Measurements from ENCODE around the gene USP34. TPM values are rescaled to one million over a fixed set of nuclear protein-coding genes. Genes with fewer than 3 reads are reported as not detected.

The USP34 gene
- total and polyA plus RNA-seq, 2 of the 8 experiments (the other 6 are each of a cell fraction or from before 2014, with no cell fraction given) = 56.7 to 91.7 TPM

DNA sequence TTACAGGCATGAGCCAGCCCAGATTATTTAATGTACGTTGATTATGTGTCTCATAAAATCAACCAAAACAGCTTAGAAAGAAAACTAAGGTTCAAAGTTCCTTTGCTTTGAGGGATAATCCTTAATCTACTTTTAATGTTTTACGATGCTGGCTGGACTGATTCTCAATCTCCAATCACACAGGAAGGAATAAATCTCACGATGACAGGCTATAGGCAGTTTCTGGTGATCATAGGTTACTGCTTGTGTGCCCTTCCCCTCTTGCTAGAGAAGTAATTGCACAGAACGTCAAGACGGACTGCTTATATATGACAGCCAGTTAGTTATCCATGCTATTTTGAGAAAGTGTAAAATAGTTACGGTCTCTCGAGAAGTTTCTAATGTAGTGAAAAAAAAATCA, 265.8 kb downstream of the USP34 start:
- TF ChIP-seq EP300 (IDR thresholded peaks at IDR 0.05; ENCODE audit: borderline replicate concordance in 1 of 2, low read depth in 2 of 2, low read length in 2 of 2) (no peak), BACH1 (IDR thresholded peaks at IDR 0.05; ENCODE audit: low read length) (no peak)
- POLR2A ChIA-PET (ENCODE audit: partially characterized antibody) = interaction anchor here (0.7 to 1.4 kb wide), 2 partner anchors 11 to 28 kb away, joined by 3 read pairs; no protein-coding TSS in a partner anchor

More for the DNA sequence above, 265.8 kb downstream of the USP34 start:
- Histone ChIP-seq H3K4ac (replicated peaks; ENCODE audit: insufficient read length, low read depth, low read length) (no peak overlapping the region), H3K23me2 (ENCODE audit: low read depth, low read length) (no peaks in the 10 kb centered on the region), H3K36me3 (ENCODE audit: control insufficient read depth in 2 of 4, insufficient read depth in 4 of 4, low read length in 3 of 4) (peaks cover 0 to 79% (median 42%) of the 10 kb centered on the region in 4 experiments; a peak in 7 of 8 replicates), H3K14ac (ENCODE audit: insufficient read length) (no peak overlapping the region), H2BK120ac (replicated peaks; ENCODE audit: low read depth, low read length) (no peak overlapping the region), H4K20me1 (replicated peaks in 1 of 2; ENCODE audit: control insufficient read depth in 1 of 2, insufficient read depth in 2 of 2, low read length in 2 of 2) (no peaks in the 10 kb centered on the region), H2BK12ac (ENCODE audit: low read depth, low read length) (no peak overlapping the region), H4K5ac (ENCODE audit: insufficient read length, low read depth, low read length) (no peak overlapping the region), H2AK5ac (ENCODE audit: low read depth, low read length) (no peak overlapping the region), H3K4me1 (replicated peaks in 1 of 4; ENCODE audit: control insufficient read depth in 3 of 4, insufficient read depth in 4 of 4, low read length in 3 of 4) (no peaks in the 10 kb centered on the region), H3K56ac (replicated peaks; ENCODE audit: insufficient read length, low read depth, low read length) (no peak overlapping the region), H2BK15ac (ENCODE audit: low read length) (no peak overlapping the region), H3K23ac (ENCODE audit: insufficient read length) (no peak overlapping the region), H4K91ac (replicated peaks; ENCODE audit: insufficient read length, low read length) (no peak overlapping the region), H3K27ac (ENCODE audit: low read depth, low read length) (no peak overlapping the region), H3K27me3 (replicated peaks in 1 of 4; ENCODE audit: control insufficient read depth in 3 of 4, extremely low read depth in 1 of 4, insufficient read depth in 3 of 4, low read length in 3 of 4) (no peaks in the 10 kb centered on the region), H3K79me2 (ENCODE audit: control insufficient read depth in 1 of 2, insufficient read depth in 2 of 2, low read length in 2 of 2) (no peaks in the 10 kb centered on the region), H2BK20ac (ENCODE audit: low read length) (no peak overlapping the region), H2BK5ac (ENCODE audit: low read depth, low read length) (no peak overlapping the region), H3K4me3 (ENCODE audit: extremely low read depth in 1 of 4, insufficient read depth in 2 of 4, low read depth in 3 of 4, low read length in 4 of 4) (no peak overlapping the region), H3K79me1 (ENCODE audit: low read depth, low read length) (no peaks in the 10 kb centered on the region), H3K4me2 (ENCODE audit: insufficient read depth in 1 of 2, low read depth in 2 of 2, low read length in 2 of 2) (no peak overlapping the region), H3K18ac (ENCODE audit: extremely low read depth, low read length) (no peak overlapping the region), H3K9ac (replicated peaks in 1 of 4; ENCODE audit: extremely low read depth in 1 of 4, low read depth in 3 of 4, low read length in 3 of 4) (no peak overlapping the region), H3K9me3 (ENCODE audit: insufficient read depth in 2 of 2, low read depth in 1 of 2, low read length in 1 of 2) (no peaks in the 10 kb centered on the region), H4K8ac (ENCODE audit: extremely low read depth, insufficient read depth, low read length) (no peak overlapping the region), H2AFZ (ENCODE audit: low read length) (no peak overlapping the region)
- no peak for FAIRE-seq
- WGBS, 2 experiments (ENCODE audit: extremely low coverage in 1 of 2, insufficient coverage in 1 of 2, insufficient read length in 1 of 2, insufficient replicate concordance in 2 of 2, low coverage in 1 of 2, low lambda C conversion rate in 2 of 2, missing lambda C conversion rate in 1 of 2) = 90% methylated on average over 7 of the region's 7 CpGs; no CpG with 5 or more reads in 1 of the 2 experiments
- no peak for DNase-seq (ENCODE audit: low read depth in 1 of 2, low spot score in 2 of 2)
- CTCF ChIA-PET (ENCODE audit: partially characterized antibody) = no interaction called here

All from H1 (cell line).